CD4-positive, alpha-beta T cell (primary cell): ENCODE data around the gene RBP3. TPM values are rescaled to one million over a fixed set of nuclear protein-coding genes. Genes with fewer than 3 reads are reported as not detected.

ENCODE experiments used
- ATAC-seq: fragments of 200-7000 bp; cut with Tn5 transposase; one replicate; pipeline ENCODE4 v1.10.0; 2022; ENCODE audit warnings: mild to moderate bottlenecking; ENCODE audit not compliant: poor library complexity
- CTCF ChIA-PET: fragments of 350-600 bp; sonication (Branson Sonifier 250); formaldehyde crosslinking; loops from one replicate; lab custom pipeline; 2021; ENCODE audit warnings: antibody characterized with exemption, inconsistent platforms; lab: Charles Lee
- POLR2A ChIA-PET: fragments of 350-600 bp; sonication (Branson Sonifier 250); formaldehyde crosslinking; loops from one replicate; lab custom pipeline; 2021; ENCODE audit warnings: antibody characterized with exemption, inconsistent platforms; lab: Charles Lee
- DNase-seq, 14 experiments: peaks; one replicate each; pipeline ENCODE4 v3.0.0-alpha.2; 2013 to 2020; ENCODE audit warnings: mixed read lengths in 2 of 14
- H3K27ac ChIP-seq, 2 donors: one replicate each; pipeline versions ENCODE4 v1.5.1 to v1.7.0; 2013; ENCODE audit warnings: low read length in 2 of 2, low read depth in 1 of 2, mild to moderate bottlenecking in 1 of 2
- H3K27me3 ChIP-seq, 2 experiments: 1 replicate in 1 of 2; 2 replicates in 1 of 2; pipeline versions ENCODE4 v1.6.1 to v1.7.0; 2013; ENCODE audit warnings: low read length in 2 of 2, control low read depth in 1 of 2, mild to moderate bottlenecking in 1 of 2, moderate library complexity in 1 of 2; ENCODE audit not compliant: insufficient read depth in 2 of 2, control insufficient read depth in 1 of 2
- H3K36me3 ChIP-seq: one replicate; pipeline ENCODE4 v1.6.1; 2013; ENCODE audit warnings: low read length, control low read depth; ENCODE audit not compliant: insufficient read depth
- H3K4me1 ChIP-seq: one replicate; pipeline ENCODE4 v1.6.1; 2013; ENCODE audit warnings: low read length, control low read depth; ENCODE audit not compliant: insufficient read depth
- H3K4me3 ChIP-seq: one replicate; pipeline ENCODE4 v1.5.1; 2013; ENCODE audit warnings: mild to moderate bottlenecking, low read length, moderate library complexity
- H3K9me3 ChIP-seq, 2 experiments: 1 replicate in 1 of 2; 2 replicates in 1 of 2; pipeline versions ENCODE4 v1.6.1 to v1.7.0; 2013; ENCODE audit warnings: low read length in 2 of 2, mild to moderate bottlenecking in 2 of 2, control low read depth in 1 of 2, moderate library complexity in 1 of 2; ENCODE audit not compliant: control insufficient read depth in 1 of 2, insufficient read depth in 1 of 2
- H3K27ac Mint-ChIP-seq: one replicate; pipeline ENCODE4 v1.8.0; 2020; ENCODE audit warnings: mixed read lengths
- H3K27me3 Mint-ChIP-seq: one replicate; pipeline ENCODE4 v1.8.0; 2021; ENCODE audit warnings: mixed read lengths
- H3K36me3 Mint-ChIP-seq: one replicate; pipeline ENCODE4 v1.8.0; 2021; ENCODE audit warnings: low read depth, mixed read lengths
- H3K4me1 Mint-ChIP-seq: one replicate; pipeline ENCODE4 v1.8.0; 2021; ENCODE audit warnings: low read depth, mixed read lengths
- H3K4me3 Mint-ChIP-seq: one replicate; pipeline ENCODE4 v1.8.0; 2020; ENCODE audit warnings: mild to moderate bottlenecking, mixed read lengths
- H3K9me3 Mint-ChIP-seq: one replicate; pipeline ENCODE4 v1.8.0; 2020; ENCODE audit warnings: mixed read lengths
- CTCF ChIP-seq: fragments of 200-600 bp; IDR thresholded peaks from one replicate; pipeline ENCODE4 v1.8.0; 2022; ENCODE audit warnings: antibody characterized with exemption, mild to moderate bottlenecking
- intact Hi-C, 2 experiments: fragments of 100-400 bp; cut with DNase I in 1 of 2; cut with micrococcal nuclease in 1 of 2; formaldehyde crosslinking; loops; one replicate each; pipeline versions ENCODE4 v1.15.1 to v1.9.0; 2023 to 2025; cut with DNase I, micrococcal nuclease
- total RNA-seq, 174 experiments: library from RNA in 2 of 174; stranded (reverse) in 2 of 174; gene quantifications; one replicate each; pipeline ENCODE4 v1.2.3 and lab custom pipeline; 2021 to 2026

Gene RBP3
- total RNA-seq, 2 experiments from 2014 or later = not detected

- Histone ChIP-seq H3K36me3 (no peaks in the 10 kb centered on the region), H3K9me3 (peaks cover 0 to 3% of the 10 kb centered on the region in 2 experiments), H3K4me1 (no peaks in the 10 kb centered on the region), H3K27me3 (peaks cover 21 to 32% of the 10 kb centered on the region in 2 experiments), H3K27ac (no peak overlapping the region), H3K4me3 (no peak overlapping the region)
- ChIA-PET POLR2A (no interaction called here), CTCF (no interaction called here)
- peaks cover 7% of the 10 kb centered on the region for H3K4me1 Mint-ChIP-seq
- peaks cover 65% of the 10 kb centered on the region for H3K27me3 Mint-ChIP-seq
- DNase-seq (no peak), ATAC-seq (no peak)
- H3K4me3 Mint-ChIP-seq = no peak overlapping the region
- H3K9me3 Mint-ChIP-seq = no peaks in the 10 kb centered on the region
- no peaks in the 10 kb centered on the region for H3K36me3 Mint-ChIP-seq
- no peak overlapping the region for H3K27ac Mint-ChIP-seq
- TF ChIP-seq CTCF = no peak
- intact Hi-C loops = no loop called here
Observed at GRCh38 chr10:47378183-47378510, 30.0 kb downstream of the RBP3 start.

- peaks cover 26 to 32% of the 10 kb centered on the region in 2 experiments for H3K27me3 ChIP-seq
- no peak overlapping the region for H3K27ac ChIP-seq
- peaks cover 1% of the 10 kb centered on the region for H3K4me1 ChIP-seq
- no peak for TF ChIP-seq CTCF
- H3K27me3 Mint-ChIP-seq = peaks cover 66% of the 10 kb centered on the region
- CTCF ChIA-PET = no interaction called here
- peaks cover 10% of the 10 kb centered on the region for H3K4me1 Mint-ChIP-seq
- no peaks in the 10 kb centered on the region for H3K9me3 Mint-ChIP-seq
- H3K27ac Mint-ChIP-seq = no peak overlapping the region
- ATAC-seq = no peak
- H3K36me3 Mint-ChIP-seq = no peaks in the 10 kb centered on the region
- intact Hi-C loops = no loop called here
- POLR2A ChIA-PET = no interaction called here
- no peak for DNase-seq
- no peaks in the 10 kb centered on the region for H3K36me3 ChIP-seq
- no peak overlapping the region for H3K4me3 Mint-ChIP-seq
- H3K9me3 ChIP-seq = peaks cover 0 to 3% of the 10 kb centered on the region in 2 experiments
- no peak overlapping the region for H3K4me3 ChIP-seq
Observed at GRCh38 chr10:47378606-47379444, 30.7 kb downstream of the RBP3 start.

- Histone ChIP-seq H3K9me3 (peaks cover 0 to 3% of the 10 kb centered on the region in 2 experiments), H3K27me3 (peaks cover 25 to 32% of the 10 kb centered on the region in 2 experiments), H3K4me1 (peaks cover 5% of the 10 kb centered on the region), H3K27ac (no peak overlapping the region), H3K4me3 (no peak overlapping the region), H3K36me3 (no peaks in the 10 kb centered on the region)
- intact Hi-C loops = no loop called here
- H3K4me1 Mint-ChIP-seq = peaks cover 12% of the 10 kb centered on the region
- no peak for DNase-seq
- ChIA-PET CTCF (no interaction called here), POLR2A (no interaction called here)
- TF ChIP-seq CTCF = no peak
- H3K36me3 Mint-ChIP-seq = no peaks in the 10 kb centered on the region
- no peaks in the 10 kb centered on the region for H3K9me3 Mint-ChIP-seq
- no peak for ATAC-seq
- no peak overlapping the region for H3K27ac Mint-ChIP-seq
- no peak overlapping the region for H3K4me3 Mint-ChIP-seq
- H3K27me3 Mint-ChIP-seq = peaks cover 64% of the 10 kb centered on the region
Observed at GRCh38 chr10:47379445-47379785, 31.3 kb downstream of the RBP3 start.
